Daoy (cell line): ENCODE measurements around the gene ZNF668. TPM values are rescaled to one million over a fixed set of nuclear protein-coding genes. Genes with fewer than 3 reads are reported as not detected.

ENCODE experiments used
- DNase-seq: peaks from one replicate; pipeline ENCODE4 v3.0.0-alpha.2; 2015; ENCODE audit warnings: low read depth
- total RNA-seq: library from RNA; depleted of rRNA; stranded (reverse); fragments of >200 nt; shearing (Covaris generic); gene quantifications from 2 replicates; pipeline ENCODE4 v1.2.3, GENCODE V29; 2014; rRNA removed

ZNF668 gene
- 8.7 and 10.5 TPM in 2 replicates for total RNA-seq

- peak; percentile 99 for DNase-seq
These were observed at the start of gene ZNF668, which contains the start of gene ZNF646 for GRCh38 chr16:31073970-31074813. ZNF668 (minus strand) TSS chr16:31074240; CDS start chr16:31064459, 9,781 bp downstream. ZNF646 (plus strand) TSS chr16:31074422; CDS start chr16:31076325, 1,903 bp downstream.

- no peak for DNase-seq
These were observed 46.1 kb upstream of the ZNF668 start for GRCh38 chr16:31120129-31120528.

GRCh38 chr16:31118223-31119155, 44.4 kb upstream of the ZNF668 start:
- DNase-seq = no peak

- DNase-seq = peak; percentile 98
These were observed 43.6 kb upstream of the ZNF668 start, which contains the start of gene KAT8 for GRCh38 chr16:31117384-31118222. KAT8 (plus strand) TSS chr16:31117664; CDS start chr16:31117682, 18 bp downstream.

GRCh38 chr16:31114468-31114867, 40.4 kb upstream of the ZNF668 start:
- DNase-seq = no peak

GRCh38 chr16:31113121-31114120, 39.4 kb upstream of the ZNF668 start:
- no peak for DNase-seq

GRCh38 chr16:31112711-31113110, 38.7 kb upstream of the ZNF668 start:
- no peak for DNase-seq

GRCh38 chr16:31111881-31112466, 37.9 kb upstream of the ZNF668 start:
- DNase-seq = no peak

- DNase-seq = no peak
These were observed 36.3 kb upstream of the ZNF668 start for GRCh38 chr16:31110106-31111034.

GRCh38 chr16:31109622-31110021, 35.6 kb upstream of the ZNF668 start:
- DNase-seq = no peak

- DNase-seq = no peak
These were observed 34.9 kb upstream of the ZNF668 start for GRCh38 chr16:31108794-31109558.

GRCh38 chr16:31108035-31108793, 34.2 kb upstream of the ZNF668 start, which contains the start of gene BCKDK:
BCKDK (plus strand) TSS chr16:31108386; CDS start chr16:31109224, 838 bp downstream.
- peak; percentile 80 for DNase-seq

GRCh38 chr16:31107465-31107867, 33.4 kb upstream of the ZNF668 start:
- no peak for DNase-seq

- DNase-seq = no peak
These were observed 32.7 kb upstream of the ZNF668 start for GRCh38 chr16:31106509-31107464.

GRCh38 chr16:31105677-31106213, 31.7 kb upstream of the ZNF668 start:
- DNase-seq = peak; percentile 64
